Activated CD4-positive, alpha-beta T cell treated with anti-CD3 and anti-CD28 coated beads, Interleukin-2, Interleukin-4, amounts not matched to agents 100 ng/mL and 50 ng/mL, durations not matched to agents 16 hours and 8 hours (primary cell): ENCODE results near the gene ATP6AP2.

Experiments used
- DNase-seq: peaks from one replicate; pipeline ENCODE4 v3.0.0-alpha.2; 2020; ENCODE audit warnings: low spot score

Gene ATP6AP2

GRCh38 chrX:40644821-40645358 lies 64.1 kb downstream of the ATP6AP2 start:
- DNase-seq = peak; percentile 73

DNA sequence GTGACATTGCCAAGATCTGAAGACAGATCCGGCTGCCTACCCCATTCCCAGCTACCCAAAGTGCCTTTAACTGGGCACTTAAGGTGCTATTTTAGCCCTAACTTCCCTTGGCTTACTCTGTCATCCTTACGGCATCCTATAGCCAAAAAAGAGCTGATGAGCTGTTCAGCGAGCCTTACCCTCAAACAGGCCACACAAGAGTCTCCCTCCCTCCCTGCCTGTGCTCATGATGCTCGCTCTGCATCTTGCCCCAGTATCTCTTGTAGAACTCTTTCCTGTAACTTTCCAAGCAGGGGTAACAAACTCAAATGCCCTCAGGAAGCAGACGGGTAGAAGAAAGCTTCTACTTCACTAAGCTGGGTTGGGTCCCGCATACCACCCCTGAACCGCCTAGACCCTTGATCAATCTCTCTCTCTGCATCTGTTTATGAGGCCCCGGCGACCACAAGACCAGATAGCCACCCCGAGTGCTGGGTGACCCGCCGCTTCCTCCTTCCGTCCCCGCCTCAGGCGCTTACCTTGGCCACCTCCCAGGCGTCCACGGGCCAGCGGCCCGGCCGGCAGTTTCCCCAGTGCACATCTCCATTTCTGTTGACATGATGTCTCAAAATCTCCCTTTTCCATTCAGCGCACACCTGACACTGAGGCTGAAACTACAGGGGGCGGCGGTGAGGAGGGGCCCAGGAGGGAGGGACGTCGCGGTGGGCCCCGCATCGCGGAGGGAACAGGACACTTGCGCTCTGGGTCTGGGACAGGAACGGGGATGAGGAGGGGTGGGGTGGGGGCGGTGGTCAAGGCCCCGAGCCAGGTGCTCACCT lies 65.9 kb downstream of the ATP6AP2 start:
- peak; percentile 27 for DNase-seq

DNA sequence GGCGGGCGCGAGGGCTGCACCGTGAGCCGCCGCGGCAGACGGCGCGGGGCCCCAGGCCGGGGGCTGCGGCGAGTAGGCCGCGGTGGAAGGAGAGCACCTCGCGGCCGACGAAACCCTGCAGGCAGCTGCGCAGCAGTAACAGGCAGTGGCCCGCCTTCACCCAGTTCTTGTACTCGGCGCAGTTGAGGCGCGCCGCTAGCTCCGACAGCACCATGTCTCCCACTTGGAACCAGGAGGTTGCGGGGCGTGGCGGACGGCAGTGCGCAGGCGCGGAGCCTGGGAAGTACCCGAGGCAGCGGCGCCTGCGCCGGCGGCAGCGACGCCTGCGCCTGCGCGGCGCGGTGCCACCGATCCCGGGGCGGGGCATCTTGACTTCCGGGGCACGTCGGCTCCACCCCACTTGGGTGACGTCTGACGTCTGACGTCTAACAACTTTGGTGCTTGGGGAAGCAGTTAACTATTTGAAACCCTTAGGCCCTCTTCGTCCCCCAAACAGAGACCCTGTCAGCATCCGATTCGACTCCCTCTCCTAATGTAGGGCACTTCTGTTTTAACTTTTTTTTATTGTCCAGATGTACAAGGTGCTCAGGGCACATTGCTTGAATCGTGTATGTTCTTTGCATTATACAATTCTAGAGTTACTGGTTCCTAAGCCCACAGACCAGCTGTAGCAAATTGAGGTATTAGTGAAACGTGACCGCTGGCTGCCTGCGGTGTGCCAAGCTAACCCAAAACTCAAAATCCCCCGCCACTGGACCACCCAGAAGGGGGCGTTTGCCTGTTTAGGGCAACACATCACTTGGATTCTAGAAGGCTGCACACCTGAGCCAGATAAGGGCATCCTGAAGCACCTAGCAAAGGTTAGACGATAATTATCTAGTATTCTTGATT lies 66.8 kb downstream of the ATP6AP2 start, which contains the start of gene CXorf38:
TSS of gene CXorf38 (minus strand) at position 255 of the 891 bp plus-strand sequence. CDS start at position 214, 41 bp downstream.
- peak; percentile 94 for DNase-seq

- DNase-seq = peak; percentile 73
Observed at GRCh38 chrX:40651620-40652223, 71.0 kb downstream of the ATP6AP2 start.

GRCh38 chrX:40652664-40653063 lies 71.9 kb downstream of the ATP6AP2 start:
- DNase-seq = no peak

DNA sequence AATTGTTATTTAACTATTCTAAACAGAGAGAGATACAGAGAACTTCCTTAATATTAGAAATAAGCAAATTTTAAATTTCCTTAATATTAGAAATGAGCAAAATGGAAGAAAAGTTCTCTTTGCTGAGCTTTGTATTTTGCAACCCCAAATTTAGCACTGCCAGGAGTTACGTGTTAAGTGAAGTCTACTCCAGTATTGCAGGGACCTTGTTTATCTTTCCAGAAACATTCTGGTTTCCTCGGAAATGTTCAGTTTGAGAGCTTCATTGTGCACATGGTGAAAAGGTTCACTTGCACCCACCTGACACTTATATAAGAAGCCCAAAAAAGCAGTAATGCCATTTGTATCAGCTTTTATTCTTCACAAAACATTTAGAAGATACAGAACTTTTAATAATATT lies 72.8 kb downstream of the ATP6AP2 start:
- no peak for DNase-seq
